ENCODE results near the gene PRXL2A. TPM values are rescaled to one million over a fixed set of nuclear protein-coding genes. Genes with fewer than 3 reads are reported as not detected.
"Not testable (repeated sequence)": the region's sequence is repeated elsewhere in the genome, so short reads cannot be mapped to it uniquely, and the experiment has no call there.

Gene PRXL2A
- total RNA-seq, 2 donors from 2014 or later = 11.0 to 15.5 TPM

- ATAC-seq (replicated peaks in 1 of 2) (peak; percentile 56 to 63), DNase-seq (peak; percentile 63 to 79)
- H3K27me3 Mint-ChIP-seq (ENCODE audit: low read depth) = no peaks in the 10 kb centered on the region
- peaks cover 88% of the 10 kb centered on the region for H3K4me1 Mint-ChIP-seq (ENCODE audit: low read depth)
- peak overlapping the region; percentile 98 for H3K27ac Mint-ChIP-seq
- no peaks in the 10 kb centered on the region for H3K9me3 Mint-ChIP-seq
- peak overlapping the region; percentile 82 to 88 for H3K4me3 Mint-ChIP-seq
- H3K36me3 Mint-ChIP-seq (ENCODE audit: insufficient read depth in 2 of 2) = peaks cover 4 to 21% of the 10 kb centered on the region in 2 donors
Observed at GRCh38 chr10:80471715-80472233, 63.4 kb downstream of the PRXL2A start.

GRCh38 chr10:80472234-80473095 is 64.1 kb downstream of the PRXL2A start:
- Mint-ChIP-seq H3K36me3 (ENCODE audit: insufficient read depth in 2 of 2) (peaks cover 6 to 26% of the 10 kb centered on the region in 2 donors), H3K27ac (peak overlapping the region; percentile 98), H3K4me1 (ENCODE audit: low read depth) (peaks cover 88% of the 10 kb centered on the region), H3K9me3 (no peaks in the 10 kb centered on the region), H3K4me3 (peak overlapping the region; percentile 82 to 88), H3K27me3 (ENCODE audit: low read depth) (no peaks in the 10 kb centered on the region)
- ATAC-seq (replicated peaks in 1 of 2) = peak; percentile 78 to 79
- peak; percentile 59 to 72 for DNase-seq

- ATAC-seq (replicated peaks in 1 of 2) (no peak), DNase-seq (peak in 1 of 2 donors; percentile 45)
- Mint-ChIP-seq H3K4me1 (ENCODE audit: low read depth) (peaks cover 88% of the 10 kb centered on the region), H3K4me3 (peak overlapping the region; percentile 82 to 88), H3K36me3 (ENCODE audit: insufficient read depth in 2 of 2) (peaks cover 11 to 32% of the 10 kb centered on the region in 2 donors), H3K27ac (peak overlapping the region; percentile 98), H3K9me3 (peaks cover 4 to 5% of the 10 kb centered on the region in 2 donors), H3K27me3 (ENCODE audit: low read depth) (no peaks in the 10 kb centered on the region)
Observed at GRCh38 chr10:80473096-80473657, 64.8 kb downstream of the PRXL2A start.

- Mint-ChIP-seq H3K4me1 (ENCODE audit: low read depth) (peaks cover 86% of the 10 kb centered on the region), H3K27ac (peak overlapping the region; percentile 98), H3K36me3 (ENCODE audit: insufficient read depth in 2 of 2) (peaks cover 12 to 37% of the 10 kb centered on the region in 2 donors), H3K27me3 (ENCODE audit: low read depth) (no peaks in the 10 kb centered on the region), H3K4me3 (peak overlapping the region; percentile 82 to 88), H3K9me3 (peaks cover 4 to 5% of the 10 kb centered on the region in 2 donors)
- peak in 1 of 2 donors; percentile 15 for ATAC-seq (replicated peaks in 1 of 2)
- no peak for DNase-seq
Observed at GRCh38 chr10:80473692-80474596, 65.6 kb downstream of the PRXL2A start.

GRCh38 chr10:80474597-80474910 is 66.2 kb downstream of the PRXL2A start:
- H3K4me3 Mint-ChIP-seq = peak overlapping the region; percentile 82 to 88

GRCh38 chr10:80474941-80475340 is 66.6 kb downstream of the PRXL2A start:
- Mint-ChIP-seq H3K27ac (peak overlapping the region; percentile 98), H3K36me3 (ENCODE audit: insufficient read depth in 2 of 2) (peaks cover 11 to 33% of the 10 kb centered on the region in 2 donors), H3K9me3 (peaks cover 4 to 5% of the 10 kb centered on the region in 2 donors), H3K4me3 (peak overlapping the region in 1 of 2 donors; percentile 88), H3K4me1 (ENCODE audit: low read depth) (peaks cover 77% of the 10 kb centered on the region), H3K27me3 (ENCODE audit: low read depth) (no peaks in the 10 kb centered on the region)
- ATAC-seq (replicated peaks in 1 of 2) = no peak
- no peak for DNase-seq

More at GRCh38 chr10:80474597-80474910, 66.2 kb downstream of the PRXL2A start:
- ATAC-seq (replicated peaks in 1 of 2) (no peak), DNase-seq (no peak)
- Mint-ChIP-seq H3K27ac (peak overlapping the region; percentile 98), H3K27me3 (ENCODE audit: low read depth) (no peaks in the 10 kb centered on the region), H3K4me1 (ENCODE audit: low read depth) (peaks cover 80% of the 10 kb centered on the region), H3K9me3 (peaks cover 4 to 5% of the 10 kb centered on the region in 2 donors), H3K36me3 (ENCODE audit: insufficient read depth in 2 of 2) (peaks cover 11 to 34% of the 10 kb centered on the region in 2 donors)

- H3K4me3 Mint-ChIP-seq; H3K27me3 Mint-ChIP-seq (ENCODE audit: low read depth); H3K9me3 Mint-ChIP-seq; ATAC-seq (replicated peaks in 1 of 2); DNase-seq: not testable (repeated sequence)
- peaks cover 70% of the 10 kb centered on the region for H3K4me1 Mint-ChIP-seq (ENCODE audit: low read depth)
- H3K27ac Mint-ChIP-seq = peak overlapping the region; percentile 86
- peaks cover 11 to 33% of the 10 kb centered on the region in 2 donors for H3K36me3 Mint-ChIP-seq (ENCODE audit: insufficient read depth in 2 of 2)
Observed at GRCh38 chr10:80475641-80476040, 67.3 kb downstream of the PRXL2A start.

- Mint-ChIP-seq H3K4me3 (peak overlapping the region in 1 of 2 donors; percentile 38), H3K9me3 (peaks cover 4 to 5% of the 10 kb centered on the region in 2 donors), H3K4me1 (ENCODE audit: low read depth) (peaks cover 68% of the 10 kb centered on the region), H3K36me3 (ENCODE audit: insufficient read depth in 2 of 2) (peaks cover 11 to 28% of the 10 kb centered on the region in 2 donors), H3K27me3 (ENCODE audit: low read depth) (no peaks in the 10 kb centered on the region), H3K27ac (peak overlapping the region; percentile 97)
- no peak for DNase-seq
- no peak for ATAC-seq (replicated peaks in 1 of 2)
Observed at GRCh38 chr10:80476685-80477084, 68.3 kb downstream of the PRXL2A start.

GRCh38 chr10:80477813-80478212 is 69.5 kb downstream of the PRXL2A start:
- peak; percentile 21 to 45 for ATAC-seq (replicated peaks in 1 of 2)
- no peak for DNase-seq
- Mint-ChIP-seq H3K9me3 (peaks cover 4 to 5% of the 10 kb centered on the region in 2 donors), H3K4me3 (peak overlapping the region in 1 of 2 donors; percentile 51), H3K27ac (peak overlapping the region; percentile 97), H3K4me1 (ENCODE audit: low read depth) (peaks cover 66% of the 10 kb centered on the region), H3K27me3 (ENCODE audit: low read depth) (no peaks in the 10 kb centered on the region), H3K36me3 (ENCODE audit: insufficient read depth in 2 of 2) (peaks cover 11 to 28% of the 10 kb centered on the region in 2 donors)

GRCh38 chr10:80480373-80480772 is 72.0 kb downstream of the PRXL2A start:
- not testable (repeated sequence) for H3K27ac Mint-ChIP-seq; DNase-seq; ATAC-seq (replicated peaks in 1 of 2); H3K9me3 Mint-ChIP-seq; H3K27me3 Mint-ChIP-seq (ENCODE audit: low read depth); H3K4me3 Mint-ChIP-seq
- peaks cover 66% of the 10 kb centered on the region for H3K4me1 Mint-ChIP-seq (ENCODE audit: low read depth)
- H3K36me3 Mint-ChIP-seq (ENCODE audit: insufficient read depth in 2 of 2) = peaks cover 9 to 23% of the 10 kb centered on the region in 2 donors

GRCh38 chr10:80480852-80481251 is 72.5 kb downstream of the PRXL2A start:
- DNase-seq (no peak), ATAC-seq (replicated peaks in 1 of 2) (no peak)
- Mint-ChIP-seq H3K4me1 (ENCODE audit: low read depth) (peaks cover 70% of the 10 kb centered on the region), H3K27ac (peak overlapping the region; percentile 75), H3K27me3 (ENCODE audit: low read depth) (no peaks in the 10 kb centered on the region), H3K9me3 (peaks cover 4 to 5% of the 10 kb centered on the region in 2 donors), H3K36me3 (ENCODE audit: insufficient read depth in 2 of 2) (peaks cover 9 to 23% of the 10 kb centered on the region in 2 donors), H3K4me3 (no peak overlapping the region)

GRCh38 chr10:80484243-80484642 is 75.9 kb downstream of the PRXL2A start:
- Mint-ChIP-seq H3K9me3 (no peaks in the 10 kb centered on the region), H3K27me3 (ENCODE audit: low read depth) (no peaks in the 10 kb centered on the region), H3K27ac (peak overlapping the region; percentile 93), H3K4me3 (peak overlapping the region; percentile 76 to 90), H3K4me1 (ENCODE audit: low read depth) (peaks cover 78% of the 10 kb centered on the region), H3K36me3 (ENCODE audit: insufficient read depth in 2 of 2) (peaks cover 0 to 7% of the 10 kb centered on the region in 2 donors)
- no peak for ATAC-seq (replicated peaks in 1 of 2)
- DNase-seq = no peak

Measured in activated T-cell treated with anti-CD3 and anti-CD28 coated beads, Interleukin-2, amount 50 U/mL, for 72 hours (primary cell).